HTR-8/SVneo (cell line): ENCODE measurements around the gene OR2M4.
"Not testable (repeated sequence)": the region's sequence is repeated elsewhere in the genome, so short reads cannot be mapped to it uniquely, and the experiment has no call there.

Experiments
- DNase-seq: peaks from one replicate; pipeline ENCODE4 v3.0.0; 2011; ENCODE audit warnings: low spot score, mixed read lengths; ENCODE audit not compliant: insufficient read length
- FAIRE-seq: peaks from 2 replicates; lab custom pipeline; 2011; peaks lifted over from hg19 to GRCh38; lab: Jason Lieb, UNC

OR2M4 gene, protein sequence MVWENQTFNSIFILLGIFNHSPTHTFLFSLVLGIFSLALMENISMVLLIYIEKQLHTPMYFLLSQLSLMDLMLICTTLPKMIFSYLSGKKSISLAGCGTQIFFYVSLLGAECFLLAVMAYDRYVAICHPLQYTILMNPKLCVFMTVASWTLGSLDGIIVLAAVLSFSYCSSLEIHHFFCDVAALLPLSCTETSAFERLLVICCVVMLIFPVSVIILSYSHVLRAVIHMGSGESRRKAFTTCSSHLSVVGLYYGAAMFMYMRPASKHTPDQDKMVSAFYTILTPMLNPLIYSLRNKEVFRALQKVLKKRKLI

DNA sequence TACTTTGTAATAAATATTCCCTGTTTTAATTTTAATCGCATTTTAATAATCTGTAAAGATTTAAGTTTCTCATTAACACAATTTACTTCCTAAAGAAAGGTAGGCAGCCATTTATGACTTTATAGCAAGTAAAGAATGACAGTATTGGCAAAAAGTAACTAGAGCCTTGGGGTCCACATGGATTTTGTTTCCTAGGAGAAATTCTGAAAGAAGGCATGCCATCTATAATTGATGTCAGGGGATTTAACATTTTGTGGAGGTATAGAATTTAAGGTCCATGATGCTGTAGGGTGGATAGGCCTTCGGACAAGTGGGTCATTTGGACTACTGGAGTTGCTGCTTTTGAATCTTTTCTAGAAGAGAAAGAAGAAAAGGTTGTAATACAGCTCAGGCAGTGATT lies at the start of gene OR2M4:
Gene OR2M4 (plus strand): TSS at position 301 of the 400 bp plus-strand sequence. CDS start 7,512 bp downstream, outside the sequence.
- DNase-seq (no peak), FAIRE-seq (no peak)

DNA sequence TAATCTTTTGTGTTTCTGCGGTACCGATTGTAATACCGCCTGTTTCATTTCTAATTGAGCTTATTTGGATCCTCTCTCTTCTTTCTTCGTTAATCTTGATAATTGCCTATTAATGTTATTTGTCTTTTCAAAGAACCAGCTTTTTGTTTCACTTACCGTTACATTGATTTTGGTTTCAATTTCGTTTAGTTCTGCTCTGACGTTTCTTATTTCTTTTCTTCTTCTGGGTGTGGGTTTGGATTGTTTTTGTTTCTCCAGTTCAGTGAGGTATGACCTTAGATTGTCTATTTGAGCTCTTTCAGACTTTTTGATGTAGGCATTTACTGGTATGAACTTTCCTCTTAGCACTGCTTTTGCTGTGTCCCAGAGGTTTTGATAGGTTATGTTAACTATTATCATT lies 47.2 kb upstream of the OR2M4 start:
- FAIRE-seq (no peak), DNase-seq (no peak)

DNA sequence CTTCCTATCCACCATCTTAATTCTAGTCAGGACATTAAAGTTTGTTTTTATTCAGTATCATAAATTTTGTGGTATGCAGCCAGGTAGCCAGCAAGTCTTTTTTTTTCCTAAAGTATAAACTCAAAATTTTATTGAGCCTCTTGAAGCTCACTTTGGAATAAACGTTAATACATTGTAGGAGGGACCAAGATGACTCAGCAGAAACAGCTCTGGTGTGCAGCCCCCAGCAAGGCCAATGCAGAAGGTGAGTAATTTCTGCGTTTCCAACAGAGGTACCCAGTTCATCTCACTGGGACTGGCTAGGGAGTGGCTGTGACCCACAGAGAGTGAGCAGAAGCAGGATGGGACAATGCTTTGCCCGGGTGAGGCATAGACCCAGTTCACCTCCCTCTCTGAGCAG lies 43.9 kb upstream of the OR2M4 start:
- FAIRE-seq (no peak), DNase-seq (no peak)

DNA sequence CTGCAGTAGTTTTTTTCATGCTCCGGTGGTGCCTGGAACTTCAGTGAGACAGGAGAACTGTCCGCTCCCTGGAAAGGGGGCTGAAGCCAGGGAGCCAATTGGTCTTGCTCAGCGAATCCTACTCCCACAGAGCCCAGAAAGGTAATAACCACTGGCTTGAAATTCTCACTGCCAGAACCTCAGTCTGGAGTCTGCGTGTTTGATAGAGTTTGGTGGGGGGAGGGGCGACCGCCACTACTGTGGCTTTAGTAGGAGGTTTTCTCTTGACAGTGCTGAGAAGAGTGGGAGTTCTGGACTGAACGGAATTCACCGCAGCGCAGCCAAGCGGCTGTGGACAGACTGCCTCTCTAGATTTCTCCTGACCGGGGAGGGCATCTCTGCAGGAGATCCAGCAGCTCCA lies 42.2 kb upstream of the OR2M4 start:
- DNase-seq: no peak
- FAIRE-seq: no peak

DNA sequence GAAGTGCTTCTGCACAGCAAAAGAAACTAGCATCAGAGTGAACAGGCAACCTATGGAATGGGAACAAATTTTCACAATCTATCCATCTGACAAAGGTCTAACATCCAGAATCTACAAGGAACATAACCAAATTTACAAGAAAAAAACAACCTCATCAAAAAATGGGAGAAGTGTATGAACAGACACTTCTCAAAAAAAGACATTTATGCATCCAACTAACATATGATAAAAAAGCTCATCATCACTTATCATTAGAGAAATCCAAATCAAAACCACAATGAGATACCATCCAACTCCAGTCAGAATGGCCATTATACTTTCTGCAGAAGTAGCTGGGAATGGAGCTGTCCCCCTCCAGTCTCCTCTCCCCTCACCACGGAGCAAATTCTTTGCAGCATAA lies 37.1 kb upstream of the OR2M4 start:
- FAIRE-seq: no peak

DNA sequence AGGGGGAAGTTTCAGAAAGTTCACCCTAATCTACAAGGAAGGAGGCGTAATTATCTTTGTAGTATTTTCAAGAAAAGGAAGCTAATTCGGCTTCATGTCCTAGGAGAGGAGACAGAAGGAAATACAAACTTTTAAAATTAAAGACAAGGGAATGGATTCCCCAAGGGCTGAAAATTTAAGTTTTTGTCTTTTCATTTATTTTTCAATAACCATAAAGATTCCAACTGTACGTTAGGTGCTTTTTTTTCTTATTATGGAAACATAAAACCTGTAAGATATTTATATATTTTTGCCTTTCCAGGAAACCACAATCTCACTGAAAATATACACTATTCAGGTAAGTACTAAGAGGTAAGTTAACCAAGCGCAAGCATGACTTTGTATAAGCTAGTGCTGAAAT lies 34.3 kb upstream of the OR2M4 start, which contains the start of gene OR2M3:
Gene OR2M3 (plus strand): TSS at position 301 of the 400 bp plus-strand sequence. CDS start 5,803 bp downstream, outside the sequence.
- DNase-seq (no peak), FAIRE-seq (no peak)

More for the DNA sequence above, 37.1 kb upstream of the OR2M4 start:
- DNase-seq: no peak

DNA sequence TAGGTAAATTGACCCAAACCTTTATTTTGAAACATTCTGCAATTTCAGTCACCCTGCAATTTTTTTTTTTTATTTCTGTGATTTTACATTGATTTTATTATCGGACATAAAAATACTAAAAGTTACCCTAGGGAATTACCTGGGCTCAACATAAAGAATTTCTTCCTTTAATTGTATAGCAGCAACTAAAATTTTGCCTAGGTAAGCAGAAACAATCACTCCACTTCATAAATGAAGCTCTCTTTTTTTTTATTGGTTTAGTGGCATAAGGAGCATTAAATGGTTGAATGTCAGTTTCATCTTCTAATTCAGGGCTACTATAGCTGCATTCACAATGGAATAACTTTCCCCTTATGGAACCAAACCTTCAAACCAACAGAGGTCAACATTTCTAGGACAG lies 15.3 kb upstream of the OR2M4 start:
- FAIRE-seq (no peak), DNase-seq (no peak)

DNA sequence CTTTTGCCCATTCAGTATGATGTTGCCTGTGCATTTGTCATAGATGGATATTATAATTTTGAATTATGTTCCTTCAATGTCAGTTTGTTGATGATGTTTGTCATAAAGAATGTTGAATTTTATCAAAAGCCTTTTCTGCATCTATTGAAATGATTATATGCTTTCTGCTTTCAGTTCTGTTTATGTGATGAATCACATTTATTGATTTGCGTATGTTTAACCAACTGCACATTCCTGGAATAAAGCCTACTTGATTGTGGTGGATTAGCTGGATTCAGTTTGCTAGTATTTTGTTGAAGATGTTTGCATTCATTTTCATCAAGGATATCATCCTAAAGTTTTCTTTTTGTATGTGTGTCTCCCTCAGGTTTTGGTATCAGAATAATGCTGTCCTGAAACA lies 5.7 kb upstream of the OR2M4 start:
- no peak for FAIRE-seq

DNA sequence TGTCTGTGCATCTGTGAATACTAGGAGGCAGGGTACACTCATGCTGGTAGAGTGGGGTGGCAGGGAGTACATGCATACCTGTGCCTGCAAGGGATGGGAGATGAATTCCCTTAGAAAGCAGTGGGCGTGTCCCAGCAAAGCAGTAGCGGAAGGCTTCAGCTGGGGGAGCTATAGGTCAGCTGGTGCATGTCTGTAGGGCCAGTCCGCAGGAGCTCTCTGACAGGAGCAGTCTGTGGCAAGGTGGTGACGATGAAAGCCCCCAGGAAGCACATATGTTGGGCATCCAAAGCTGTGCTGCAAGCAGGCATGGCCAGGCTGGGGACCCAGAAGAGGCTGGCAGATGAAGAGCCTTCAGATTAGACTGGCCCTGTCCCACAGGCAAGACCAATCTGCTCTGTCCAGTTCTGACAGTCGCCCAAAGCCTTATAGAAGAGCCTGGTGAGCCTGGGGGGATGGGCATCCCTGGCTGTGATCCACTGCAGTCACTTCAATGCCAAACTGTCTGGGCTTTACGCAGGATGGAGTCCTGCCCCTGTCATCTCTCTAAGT lies 1.8 kb upstream of the OR2M4 start:
- DNase-seq (no peak), FAIRE-seq (no peak)

More for the DNA sequence above, 5.7 kb upstream of the OR2M4 start:
- DNase-seq: no peak

DNA sequence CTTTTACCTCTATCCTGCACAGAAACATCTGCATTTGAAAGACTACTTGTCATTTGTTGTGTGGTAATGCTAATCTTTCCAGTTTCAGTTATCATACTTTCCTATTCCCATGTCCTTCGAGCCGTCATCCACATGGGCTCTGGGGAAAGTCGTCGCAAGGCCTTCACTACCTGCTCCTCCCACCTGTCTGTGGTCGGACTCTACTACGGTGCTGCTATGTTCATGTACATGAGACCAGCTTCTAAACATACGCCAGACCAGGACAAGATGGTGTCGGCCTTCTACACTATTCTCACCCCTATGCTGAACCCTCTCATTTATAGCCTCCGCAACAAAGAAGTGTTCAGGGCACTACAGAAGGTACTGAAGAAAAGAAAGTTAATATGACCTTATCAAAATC lies 8.3 kb downstream of the OR2M4 start:
- DNase-seq (no peak), FAIRE-seq (no peak)

DNA sequence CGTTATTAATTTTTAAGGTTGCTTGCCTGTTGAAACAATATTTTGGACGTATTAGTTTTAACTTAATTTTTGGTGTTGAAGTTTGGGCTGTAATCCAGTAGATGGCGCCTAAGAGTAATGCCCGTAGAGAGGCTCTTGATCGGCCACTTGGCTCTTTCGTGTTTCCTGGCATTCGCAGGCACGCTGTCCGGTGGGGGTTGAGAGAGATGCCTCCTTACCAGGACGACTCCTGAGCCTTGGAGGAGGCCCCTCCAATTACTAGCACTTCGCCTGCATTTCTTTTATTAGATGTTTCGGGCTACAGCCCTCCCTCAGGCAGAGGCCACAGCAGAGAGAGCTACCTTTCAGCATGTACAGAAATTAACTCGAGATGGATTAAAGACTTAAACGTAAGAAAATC lies 12.0 kb downstream of the OR2M4 start:
- FAIRE-seq: no peak
- DNase-seq: peak; percentile 68

DNA sequence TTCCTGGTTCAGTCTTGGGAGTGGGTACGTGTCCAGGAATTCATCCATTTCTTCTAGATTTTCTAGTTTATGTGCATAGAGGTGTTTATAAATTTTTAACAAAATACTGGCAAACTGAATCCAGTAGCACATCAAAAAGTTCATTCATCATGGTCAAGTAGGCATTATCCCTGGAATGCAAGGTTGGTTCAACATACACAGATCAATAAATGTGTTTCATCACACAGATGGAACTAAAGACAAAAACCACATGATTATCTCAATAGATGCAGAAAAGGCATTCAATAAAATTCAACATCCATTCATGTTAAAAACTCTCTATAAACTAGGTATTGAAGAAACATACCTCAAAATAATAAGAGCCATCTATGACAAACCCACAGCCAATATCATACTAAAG lies 28.1 kb downstream of the OR2M4 start:
- DNase-seq, FAIRE-seq: not testable (repeated sequence)

DNA sequence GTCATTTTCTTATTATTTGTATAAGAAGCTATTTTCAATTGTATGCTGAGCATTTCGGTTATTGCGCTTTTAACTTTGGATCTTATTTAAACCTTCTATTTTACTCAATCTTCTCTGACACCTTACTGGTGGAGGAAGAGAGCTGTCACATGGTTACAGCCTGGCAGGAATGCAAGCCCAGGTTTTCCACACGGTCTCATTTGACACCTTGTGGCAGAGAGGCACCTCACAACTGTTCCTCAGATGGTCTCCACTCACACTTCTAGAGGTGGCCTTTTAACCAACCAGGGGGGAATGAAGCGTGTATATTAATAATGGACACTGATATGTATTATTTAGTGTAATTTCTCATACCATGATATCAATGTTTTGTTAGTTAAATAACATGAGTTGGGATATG lies 37.0 kb downstream of the OR2M4 start:
- DNase-seq (no peak), FAIRE-seq (no peak)

DNA sequence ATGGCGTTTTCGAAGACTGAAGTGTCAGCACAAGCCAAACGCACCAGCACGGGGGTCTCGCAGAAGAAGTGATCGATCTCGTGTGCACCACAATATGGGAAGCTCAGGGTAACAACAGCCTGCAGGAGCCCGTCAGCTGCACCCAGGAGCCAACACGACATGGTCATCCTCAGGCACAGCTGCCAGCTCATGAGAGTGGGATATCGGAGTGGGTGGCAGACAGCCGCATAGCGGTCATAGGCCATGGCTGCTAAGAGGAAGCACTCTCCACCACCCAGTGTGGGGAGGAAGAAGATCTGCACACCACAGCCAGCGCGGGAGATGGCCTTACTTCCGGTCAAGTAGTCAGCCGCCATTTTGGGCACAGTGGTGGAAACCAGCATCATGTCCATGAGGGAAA lies 42.0 kb downstream of the OR2M4 start:
- not testable (repeated sequence) for DNase-seq, FAIRE-seq

DNA sequence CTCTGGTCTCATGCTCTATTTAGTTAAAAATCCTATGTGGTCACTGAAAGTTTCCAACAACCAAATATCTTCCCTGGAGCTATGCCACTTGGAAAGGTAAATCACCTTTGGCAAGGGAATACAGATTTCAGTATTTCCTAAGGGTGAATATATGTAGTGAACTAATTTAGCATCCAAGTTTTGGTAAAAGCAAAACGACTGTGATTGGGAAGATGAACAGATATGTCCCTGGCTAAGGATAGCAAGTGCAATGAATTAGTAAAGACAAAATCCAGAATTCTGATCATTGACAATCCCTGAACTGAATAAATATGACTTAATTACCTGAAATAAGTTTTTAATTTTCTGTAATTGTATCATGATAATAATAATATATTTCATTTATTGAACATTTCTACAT lies 46.7 kb downstream of the OR2M4 start, which contains the start of gene OR2T33:
Gene OR2T33 (minus strand): TSS at position 101 of the 400 bp plus-strand sequence. CDS start 4,162 bp downstream, outside the sequence.
- FAIRE-seq (no peak), DNase-seq (no peak)

DNA sequence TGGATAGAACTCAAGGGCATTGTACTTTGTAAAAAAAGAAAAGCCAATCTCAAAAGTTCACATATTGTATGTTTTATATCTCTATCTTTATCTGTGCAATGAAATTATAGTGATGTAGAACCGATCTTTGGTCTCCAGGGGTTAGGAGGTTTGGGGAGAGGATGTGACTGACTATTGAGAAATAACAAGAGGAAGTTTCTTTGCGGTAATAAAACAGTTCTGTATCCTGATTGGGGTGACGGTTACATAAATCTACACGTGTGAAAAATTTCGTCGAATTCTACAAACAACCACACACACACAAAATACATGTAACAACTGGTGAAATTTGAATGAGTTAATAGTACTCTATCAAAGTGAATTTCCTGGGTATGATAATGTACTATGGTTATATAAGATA lies 57.2 kb downstream of the OR2M4 start:
- DNase-seq (no peak), FAIRE-seq (no peak)
